Activated B cell treated with CpG ODN at 0.5 μM for 24 hours (primary cell): ENCODE data around the gene SLC41A2. TPM values are rescaled to one million over a fixed set of nuclear protein-coding genes. Genes with fewer than 3 reads are reported as not detected.
A peak's percentile ranks its signal among the peaks of the same experiment; 100 is the strongest.

Source experiments
- ATAC-seq: fragments of 200-7000 bp; cut with Tn5 transposase; one replicate; pipeline ENCODE4 v1.10.0; 2021; ENCODE audit warnings: low read depth, mild to moderate bottlenecking, moderate library complexity
- CTCF ChIA-PET: fragments of 350-600 bp; sonication (Branson Sonifier 250); formaldehyde crosslinking; loops from one replicate; lab custom pipeline; 2021; ENCODE audit warnings: antibody characterized with exemption; lab: Charles Lee
- POLR2A ChIA-PET: fragments of 350-600 bp; sonication (Branson Sonifier 250); formaldehyde crosslinking; loops from one replicate; lab custom pipeline; 2021; ENCODE audit warnings: antibody characterized with exemption; lab: Charles Lee
- DNase-seq: peaks from one replicate; pipeline ENCODE4 v3.0.0; 2022
- H3K27ac Mint-ChIP-seq: one replicate; pipeline ENCODE4 v1.8.0; 2020; ENCODE audit warnings: mixed read lengths
- H3K27me3 Mint-ChIP-seq: one replicate; pipeline ENCODE4 v1.8.0; 2021; ENCODE audit warnings: mixed read lengths
- H3K36me3 Mint-ChIP-seq: one replicate; pipeline ENCODE4 v1.8.0; 2021; ENCODE audit warnings: low read depth, mixed read lengths
- H3K4me1 Mint-ChIP-seq: one replicate; pipeline ENCODE4 v1.8.0; 2021; ENCODE audit warnings: mixed read lengths
- H3K4me3 Mint-ChIP-seq: one replicate; pipeline ENCODE4 v1.8.0; 2020; ENCODE audit warnings: mild to moderate bottlenecking, mixed read lengths
- H3K9me3 Mint-ChIP-seq: one replicate; pipeline ENCODE4 v1.8.0; 2020; ENCODE audit warnings: mixed read lengths
- intact Hi-C: fragments of 100-400 bp; cut with micrococcal nuclease; formaldehyde crosslinking; loops from one replicate; pipeline ENCODE4 v1.15.1; 2024
- total RNA-seq: library from RNA; stranded (reverse); gene quantifications from 2 replicates; pipeline ENCODE4 v1.2.3, GENCODE V29; 2022
- TF ChIP-seq, protein P1 (sequence below): fragments of 200-600 bp; IDR thresholded peaks from one replicate; pipeline ENCODE4 v1.8.0; 2022; ENCODE audit warnings: antibody characterized with exemption, mild to moderate bottlenecking

Gene SLC41A2
- total RNA-seq, 1 donor from 2014 or later, result 12.6 TPM

DNA sequence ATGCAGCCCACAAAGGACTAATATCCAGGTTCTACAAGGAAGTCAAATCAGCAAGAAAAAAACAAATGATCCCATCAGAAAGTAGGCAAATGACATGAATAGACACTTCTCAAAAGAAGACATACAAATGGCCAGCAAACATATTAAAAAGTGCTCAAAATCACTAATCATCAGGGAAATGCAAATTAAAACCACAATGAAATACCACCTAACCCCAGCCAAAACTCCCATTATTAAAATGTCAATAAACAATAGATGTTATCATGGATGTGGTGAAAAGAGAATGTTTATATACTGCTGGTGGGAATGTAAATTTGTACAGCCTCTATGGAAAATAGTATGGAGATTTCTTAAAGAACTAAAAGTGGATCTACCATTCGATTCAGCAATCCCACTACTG, 25.0 kb downstream of the SLC41A2 start:
- intact Hi-C loops, result loop anchor here (5.0 kb wide), 1 partner anchor 41 kb away; no protein-coding TSS in a partner anchor
- Mint-ChIP-seq H3K4me1 (peaks cover 28% of the 10 kb centered on the region), H3K4me3 (no peak overlapping the region), H3K27ac (no peak overlapping the region), H3K9me3 (no peaks in the 10 kb centered on the region), H3K27me3 (no peaks in the 10 kb centered on the region), H3K36me3 (no peaks in the 10 kb centered on the region)
- POLR2A ChIA-PET, result no interaction called here
- CTCF ChIA-PET, result no interaction called here
- TF ChIP-seq, protein P1, sequence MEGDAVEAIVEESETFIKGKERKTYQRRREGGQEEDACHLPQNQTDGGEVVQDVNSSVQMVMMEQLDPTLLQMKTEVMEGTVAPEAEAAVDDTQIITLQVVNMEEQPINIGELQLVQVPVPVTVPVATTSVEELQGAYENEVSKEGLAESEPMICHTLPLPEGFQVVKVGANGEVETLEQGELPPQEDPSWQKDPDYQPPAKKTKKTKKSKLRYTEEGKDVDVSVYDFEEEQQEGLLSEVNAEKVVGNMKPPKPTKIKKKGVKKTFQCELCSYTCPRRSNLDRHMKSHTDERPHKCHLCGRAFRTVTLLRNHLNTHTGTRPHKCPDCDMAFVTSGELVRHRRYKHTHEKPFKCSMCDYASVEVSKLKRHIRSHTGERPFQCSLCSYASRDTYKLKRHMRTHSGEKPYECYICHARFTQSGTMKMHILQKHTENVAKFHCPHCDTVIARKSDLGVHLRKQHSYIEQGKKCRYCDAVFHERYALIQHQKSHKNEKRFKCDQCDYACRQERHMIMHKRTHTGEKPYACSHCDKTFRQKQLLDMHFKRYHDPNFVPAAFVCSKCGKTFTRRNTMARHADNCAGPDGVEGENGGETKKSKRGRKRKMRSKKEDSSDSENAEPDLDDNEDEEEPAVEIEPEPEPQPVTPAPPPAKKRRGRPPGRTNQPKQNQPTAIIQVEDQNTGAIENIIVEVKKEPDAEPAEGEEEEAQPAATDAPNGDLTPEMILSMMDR, result no peak
- no peak for ATAC-seq
- DNase-seq, result no peak

DNA sequence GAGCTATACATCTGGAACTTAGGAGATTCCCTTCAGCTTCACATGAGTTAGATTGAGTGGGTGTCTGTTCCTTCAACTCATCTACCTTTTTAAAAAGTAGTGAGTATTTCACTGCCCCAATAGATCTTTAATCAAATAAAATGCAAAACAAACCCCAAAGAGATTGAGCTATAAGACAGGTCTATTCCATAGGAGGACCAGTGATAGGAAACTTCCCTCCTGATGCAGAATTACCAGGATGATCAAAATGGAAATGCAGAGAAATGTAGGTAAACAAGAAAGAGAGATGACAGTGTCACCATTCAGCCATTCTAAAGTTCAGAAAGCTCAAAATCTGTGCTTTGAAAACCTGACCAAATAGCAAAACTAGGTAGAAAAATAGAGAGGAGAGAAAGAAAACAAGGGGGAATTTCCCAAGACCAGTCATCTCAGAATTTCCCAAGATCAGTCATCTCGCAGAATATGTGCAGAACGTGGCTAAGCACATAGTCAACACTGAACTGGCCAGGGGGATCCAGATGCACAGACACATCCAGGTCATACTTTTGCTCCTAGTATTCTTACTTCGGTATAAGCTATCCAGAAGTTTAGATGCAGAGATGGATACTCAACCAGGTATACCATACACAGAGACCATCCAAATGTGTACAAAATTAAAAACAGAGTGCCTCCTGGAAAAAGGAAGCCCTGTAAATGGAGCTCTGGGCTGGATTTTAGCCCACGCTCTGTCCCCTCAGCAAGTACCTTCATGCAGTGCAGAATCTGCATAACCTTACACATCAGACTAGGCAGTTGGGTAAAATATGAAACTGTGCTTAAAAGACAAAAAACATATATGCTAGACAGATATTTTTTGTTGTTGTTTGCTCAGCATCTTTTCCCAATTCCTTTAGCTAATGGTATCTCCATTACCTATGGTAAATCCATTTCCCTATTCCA, 27.4 kb downstream of the SLC41A2 start:
- intact Hi-C loops, result loop anchor here (1.0 to 5.0 kb wide), 2 partner anchors 38 to 44 kb away; no protein-coding TSS in a partner anchor
- Mint-ChIP-seq H3K36me3 (no peaks in the 10 kb centered on the region), H3K27ac (peak overlapping the region; percentile 65), H3K4me1 (peaks cover 28% of the 10 kb centered on the region), H3K27me3 (no peaks in the 10 kb centered on the region), H3K4me3 (peak overlapping the region; percentile 39), H3K9me3 (no peaks in the 10 kb centered on the region)
- TF ChIP-seq, protein P1, result no peak
- ATAC-seq, result peak; percentile 85
- ChIA-PET CTCF (interaction anchor here (0.5 to 1.1 kb wide), 2 partner anchors 27 to 253 kb away, joined by 3 read pairs; partner anchors contain the start of gene SLC41A2), POLR2A (interaction anchor here (0.5 to 1.2 kb wide), 3 partner anchors 27 to 53 kb away, joined by 3 to 8 read pairs (median 3); partner anchors contain the start of gene SLC41A2)
- DNase-seq, result no peak

DNA sequence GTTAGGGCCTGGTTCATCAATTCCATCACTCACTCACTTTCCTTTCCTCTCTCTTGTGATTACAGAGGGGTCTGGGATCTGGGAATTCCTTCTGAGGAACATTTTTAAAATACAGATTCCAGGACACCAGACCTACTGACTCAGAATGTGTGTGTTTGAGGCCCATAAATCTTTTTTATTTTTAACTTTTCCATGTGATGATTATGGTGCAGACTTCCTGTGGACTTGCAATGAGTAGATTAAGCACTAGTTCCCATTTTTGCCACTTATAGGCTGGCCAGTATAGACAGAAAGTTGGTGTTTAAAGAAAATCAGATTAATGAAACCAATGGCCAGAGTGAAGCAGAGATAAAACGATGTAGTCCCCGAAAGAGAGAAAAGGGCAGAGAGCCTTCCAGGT, 28.1 kb downstream of the SLC41A2 start:
- Mint-ChIP-seq H3K9me3 (no peaks in the 10 kb centered on the region), H3K4me1 (peaks cover 28% of the 10 kb centered on the region), H3K4me3 (peak overlapping the region; percentile 39), H3K27me3 (no peaks in the 10 kb centered on the region), H3K27ac (peak overlapping the region; percentile 65), H3K36me3 (no peaks in the 10 kb centered on the region)
- DNase-seq (no peak), ATAC-seq (no peak)
- intact Hi-C loops, result loop anchor here (1.0 to 5.0 kb wide), 2 partner anchors 38 to 44 kb away; no protein-coding TSS in a partner anchor
- ChIA-PET POLR2A (interaction anchor here (1.2 kb wide), 1 partner anchor 36 kb away, joined by 3 read pairs; no protein-coding TSS in a partner anchor), CTCF (no interaction called here)
- TF ChIP-seq, protein P1, result no peak

DNA sequence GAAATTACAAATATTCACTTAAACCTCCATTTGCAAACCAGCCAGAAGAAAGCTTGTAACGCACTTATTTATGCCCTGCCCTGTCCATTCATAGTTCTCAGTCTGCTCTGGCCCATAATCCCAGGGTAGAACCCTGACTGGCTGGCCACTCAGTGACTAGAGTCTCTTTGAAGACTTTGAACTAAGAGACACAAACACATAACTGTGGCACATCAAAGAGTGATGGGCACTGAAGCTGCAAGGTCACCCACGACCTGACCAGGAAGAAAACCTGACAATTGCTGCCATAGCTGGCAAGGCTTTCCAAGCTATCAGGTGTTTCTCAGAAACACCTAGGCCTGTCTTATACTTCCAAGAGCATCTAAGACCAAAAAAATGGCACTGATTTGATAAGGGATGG, 28.7 kb downstream of the SLC41A2 start:
- Mint-ChIP-seq H3K36me3 (no peaks in the 10 kb centered on the region), H3K4me1 (peaks cover 28% of the 10 kb centered on the region), H3K27me3 (no peaks in the 10 kb centered on the region), H3K4me3 (no peak overlapping the region), H3K9me3 (no peaks in the 10 kb centered on the region), H3K27ac (peak overlapping the region; percentile 65)
- TF ChIP-seq, protein P1, result no peak
- ChIA-PET CTCF (interaction anchor here (0.6 kb wide), 1 partner anchor 729 kb away, joined by 4 read pairs; no protein-coding TSS in a partner anchor), POLR2A (no interaction called here)
- intact Hi-C loops, result no loop called here
- ATAC-seq (no peak), DNase-seq (no peak)
